Endothelial cell of umbilical vein (primary cell): Measurements from ENCODE around the gene EEFSEC. TPM values are rescaled to one million over a fixed set of nuclear protein-coding genes. Genes with fewer than 3 reads are reported as not detected.

Experiments
- BruUV-seq: library from RNA; stranded (reverse); fragments of 400-500 nt; replicated peaks from 2 replicates; lab custom pipeline; 2021; lab: Mats Ljungman, UMichigan
- CTCF ChIA-PET: fragments of 300-600, 350-600 bp; sonication (Branson Sonifier 250); formaldehyde crosslinking; loops from one replicate; lab custom pipeline; 2021; ENCODE audit warnings: antibody characterized with exemption, inconsistent platforms; lab: Charles Lee
- POLR2A ChIA-PET: fragments of 300-600, 350-600 bp; sonication (Branson Sonifier 250); formaldehyde crosslinking; loops from one replicate; lab custom pipeline; 2021; ENCODE audit warnings: antibody characterized with exemption, inconsistent platforms; lab: Charles Lee
- DNase-seq: peaks from one replicate; pipeline ENCODE4 v3.0.0-alpha.2; 2011; ENCODE audit warnings: low read depth, low spot score
- FAIRE-seq: peaks from 2 replicates; lab custom pipeline; 2011; peaks lifted over from hg19 to GRCh38; lab: Jason Lieb, UNC
- H2AFZ ChIP-seq: 2 replicates; pipeline ENCODE4 v1.6.0; 2012; ENCODE audit warnings: low read depth, low read length, control low read depth, inconsistent platforms
- H3K27ac ChIP-seq: 2 replicates; pipeline ENCODE4 v1.5.1; 2011; ENCODE audit warnings: low read depth, mild to moderate bottlenecking, control low read depth, low read length, moderate library complexity; ENCODE audit not compliant: insufficient read depth
- H3K27me3 ChIP-seq, 2 experiments: 2 replicates each; pipeline versions ENCODE4 v1.6.0 to v1.6.1; 2011; ENCODE audit warnings: low read length in 2 of 2, mixed read lengths in 1 of 2; ENCODE audit not compliant: control insufficient read depth in 2 of 2, insufficient read depth in 2 of 2
- H3K36me3 ChIP-seq, 2 experiments: 2 replicates in 1 of 2; 3 replicates in 1 of 2; pipeline ENCODE4 v1.5.1; 2011; ENCODE audit warnings: low read length in 2 of 2, mild to moderate bottlenecking in 1 of 2, moderate library complexity in 1 of 2; ENCODE audit not compliant: control insufficient read depth in 2 of 2, insufficient read depth in 2 of 2; ENCODE audit errors: extremely low read depth in 1 of 2
- H3K4me1 ChIP-seq: 3 replicates; pipeline ENCODE4 v1.5.1; 2011; ENCODE audit warnings: mild to moderate bottlenecking, low read length; ENCODE audit not compliant: control insufficient read depth, insufficient read depth; ENCODE audit errors: extremely low read depth
- H3K4me2 ChIP-seq: 2 replicates; pipeline ENCODE4 v1.6.1; 2011; ENCODE audit warnings: low read length, control low read depth, mixed read lengths; ENCODE audit not compliant: insufficient read depth
- H3K4me3 ChIP-seq, 3 experiments: fragments of 200-600 bp in 1 of 3; sonication (generic), shearing (Covaris generic) in 1 of 3; replicated peaks in 1 of 3; 2 replicates each; pipeline ENCODE4 v1.5.1; 2011 to 2016; ENCODE audit warnings: control low read depth in 3 of 3, low read length in 3 of 3, mild to moderate bottlenecking in 2 of 3, inconsistent platforms in 1 of 3, low read depth in 1 of 3, moderate library complexity in 1 of 3; ENCODE audit not compliant: insufficient read depth in 1 of 3
- H3K79me2 ChIP-seq: 2 replicates; pipeline ENCODE4 v1.6.0; 2012; ENCODE audit warnings: low read length, inconsistent platforms; ENCODE audit not compliant: control insufficient read depth, insufficient read depth
- H3K9ac ChIP-seq: replicated peaks from 2 replicates; pipeline ENCODE3; 2011; ENCODE audit warnings: low read length, control low read depth; ENCODE audit not compliant: insufficient read depth; ENCODE audit errors: extremely low read depth
- H3K9me1 ChIP-seq: replicated peaks from 3 replicates; pipeline ENCODE4 v1.6.0; 2011; ENCODE audit warnings: mild to moderate bottlenecking, low read length; ENCODE audit not compliant: control insufficient read depth, insufficient read depth; ENCODE audit errors: extremely low read depth
- H3K9me3 ChIP-seq: replicated peaks from 2 replicates; pipeline ENCODE4 v1.5.1; 2012; ENCODE audit warnings: low read length, inconsistent platforms; ENCODE audit not compliant: control insufficient read depth, insufficient read depth
- H4K20me1 ChIP-seq: replicated peaks from 2 replicates; pipeline ENCODE3; 2011; ENCODE audit warnings: mild to moderate bottlenecking, low read length; ENCODE audit not compliant: control insufficient read depth, insufficient read depth; ENCODE audit errors: extremely low read depth
- EZH2 ChIP-seq: IDR thresholded peaks from 2 replicates; pipeline ENCODE4 v1.6.1; 2012; ENCODE audit warnings: borderline replicate concordance, low read depth, mild to moderate bottlenecking, moderate library complexity, low read length, inconsistent platforms; ENCODE audit not compliant: severe bottlenecking
- FOS ChIP-seq: IDR thresholded peaks from 2 replicates; pipeline ENCODE4 v1.6.1; 2011; ENCODE audit warnings: mild to moderate bottlenecking, low read length, moderate library complexity, borderline replicate concordance; ENCODE audit not compliant: insufficient read depth
- GATA2 ChIP-seq: IDR thresholded peaks from 2 replicates; pipeline ENCODE4 v1.7.0; 2011; ENCODE audit warnings: low read depth, mild to moderate bottlenecking, moderate library complexity, mixed read lengths, low read length; ENCODE audit not compliant: insufficient read length, insufficient read depth
- JUN ChIP-seq: IDR thresholded peaks from 2 replicates; pipeline ENCODE4 v1.6.1; 2011; ENCODE audit warnings: borderline replicate concordance, low read depth; ENCODE audit not compliant: insufficient read length, insufficient read depth
- MYC ChIP-seq: IDR thresholded peaks from one replicate; pipeline ENCODE4 v1.6.1; 2011; ENCODE audit warnings: mild to moderate bottlenecking, low read depth, low read length
- POLR2A ChIP-seq: IDR thresholded peaks from 2 replicates; pipeline ENCODE4 v1.6.1; 2012; ENCODE audit warnings: low read depth, mild to moderate bottlenecking, control low read depth, low read length
- POLR2AphosphoS5 ChIP-seq: IDR thresholded peaks from 2 replicates; pipeline ENCODE4 v1.6.1; 2012; ENCODE audit warnings: low read depth, mild to moderate bottlenecking, control low read depth, low read length, moderate library complexity; ENCODE audit not compliant: insufficient read depth
- dilution Hi-C: fragments of 300-500 bp; cut with MboI; formaldehyde crosslinking; loops from one replicate; pipeline ENCODE4 v1.15.0; 2019; ENCODE audit warnings: low sequenced_read_pairs; ENCODE audit not compliant: extremely low pct_ligation_motif_present
- intact Hi-C: fragments of 100-400 bp; cut with micrococcal nuclease; formaldehyde crosslinking; loops from one replicate; pipeline ENCODE4 v1.10.0; 2022
- polyA plus RNA-seq, 4 experiments: library from polyadenylated mRNA; depleted of rRNA in 3 of 4; stranded (reverse) in 3 of 4; unstranded in 1 of 4; fragments of >200 nt; gene quantifications; 2 replicates each; pipeline versions ENCODE4 v1.2.1 to v1.2.3, GENCODE V29; 2011 to 2012; ENCODE audit warnings: missing spikeins in 1 of 4
- total RNA-seq: library from RNA; stranded (reverse); gene quantifications from 2 replicates; pipeline ENCODE4 v1.2.3, GENCODE V29; 2021
- TF ChIP-seq, protein P1 (sequence below): IDR thresholded peaks from 2 replicates; pipeline ENCODE4 v1.6.1; 2011; ENCODE audit not compliant: insufficient read depth, insufficient read length
- TF ChIP-seq, protein P2 (sequence below), 2 donors: IDR thresholded peaks; 1 replicate in 1 of 2; 2 replicates in 1 of 2; pipeline ENCODE4 v1.5.1; 2011; ENCODE audit warnings: low read length in 2 of 2, mild to moderate bottlenecking in 2 of 2, moderate library complexity in 2 of 2, control low read depth in 1 of 2, inconsistent platforms in 1 of 2, low read depth in 1 of 2; ENCODE audit not compliant: insufficient read depth in 1 of 2; ENCODE audit errors: extremely low read depth in 1 of 2

The EEFSEC gene
- total and polyA plus RNA-seq, 2 donors (not counting 3 experiments of a cell fraction or from before 2014, with no cell fraction given), result 13.1 to 14.5 TPM

DNA sequence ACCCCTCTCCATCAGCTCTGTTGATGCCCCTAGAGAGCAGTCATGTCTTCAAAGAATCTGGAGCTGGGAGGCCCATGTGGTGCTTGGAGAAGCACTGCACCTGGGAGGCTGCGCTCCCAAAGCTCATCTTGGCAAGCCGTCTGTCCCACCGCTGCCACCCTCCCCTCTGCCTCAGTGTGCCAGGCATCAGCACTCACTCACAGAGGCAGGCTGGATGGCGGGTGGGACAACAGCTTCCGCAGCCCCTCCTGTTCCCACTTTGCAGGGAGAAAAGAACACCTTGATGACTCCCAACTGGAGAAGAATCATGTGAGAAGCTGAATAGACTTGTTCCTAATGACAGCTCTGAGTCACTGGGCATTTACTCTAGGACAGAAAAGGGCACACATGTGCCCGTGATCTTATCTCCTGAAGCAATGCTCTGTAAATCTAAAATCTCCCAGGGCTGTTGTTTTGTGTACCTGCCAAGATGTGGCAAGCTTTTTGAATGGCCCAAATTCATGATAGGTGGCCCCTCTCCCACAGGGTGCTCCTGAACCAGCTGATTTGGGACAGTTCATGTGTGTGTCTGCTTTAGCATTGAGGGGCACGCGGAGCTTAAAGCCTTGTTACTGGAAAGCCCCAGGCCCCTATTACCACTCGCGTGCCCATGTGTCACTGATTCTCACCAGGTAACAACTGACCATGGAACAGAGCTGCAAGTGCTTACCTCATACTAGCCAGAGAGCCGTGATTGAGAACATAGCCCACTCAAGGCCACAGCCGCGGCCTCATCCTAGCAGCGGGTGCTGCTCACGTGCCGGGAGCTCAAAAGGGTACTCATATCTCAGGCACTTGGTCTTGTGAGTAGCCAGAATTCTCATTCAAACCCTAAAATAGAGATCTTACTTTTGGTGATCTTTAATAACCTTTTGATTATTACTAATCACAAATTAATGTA is 209.0 kb downstream of the EEFSEC start:
- Histone ChIP-seq H2AFZ (no peak overlapping the region), H3K4me2 (no peak overlapping the region), H3K27ac (no peak overlapping the region), H4K20me1 (no peaks in the 10 kb centered on the region), H3K27me3 (no peaks in the 10 kb centered on the region), H3K9me1 (no peaks in the 10 kb centered on the region), H3K79me2 (no peaks in the 10 kb centered on the region), H3K4me1 (peaks cover 10% of the 10 kb centered on the region), H3K36me3 (no peaks in the 10 kb centered on the region), H3K9me3 (no peaks in the 10 kb centered on the region), H3K9ac (no peak overlapping the region), H3K4me3 (no peak overlapping the region)
- POLR2A ChIA-PET, result no interaction called here
- no peak for DNase-seq
- no TSS peak for BruUV-seq
- TF ChIP-seq POLR2A (no peak), POLR2AphosphoS5 (no peak), GATA2 (no peak), FOS (no peak), MYC (no peak), EZH2 (no peak), JUN (no peak)
- TF ChIP-seq, protein P1, sequence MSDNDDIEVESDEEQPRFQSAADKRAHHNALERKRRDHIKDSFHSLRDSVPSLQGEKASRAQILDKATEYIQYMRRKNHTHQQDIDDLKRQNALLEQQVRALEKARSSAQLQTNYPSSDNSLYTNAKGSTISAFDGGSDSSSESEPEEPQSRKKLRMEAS, result no peak
- TF ChIP-seq, protein P2, sequence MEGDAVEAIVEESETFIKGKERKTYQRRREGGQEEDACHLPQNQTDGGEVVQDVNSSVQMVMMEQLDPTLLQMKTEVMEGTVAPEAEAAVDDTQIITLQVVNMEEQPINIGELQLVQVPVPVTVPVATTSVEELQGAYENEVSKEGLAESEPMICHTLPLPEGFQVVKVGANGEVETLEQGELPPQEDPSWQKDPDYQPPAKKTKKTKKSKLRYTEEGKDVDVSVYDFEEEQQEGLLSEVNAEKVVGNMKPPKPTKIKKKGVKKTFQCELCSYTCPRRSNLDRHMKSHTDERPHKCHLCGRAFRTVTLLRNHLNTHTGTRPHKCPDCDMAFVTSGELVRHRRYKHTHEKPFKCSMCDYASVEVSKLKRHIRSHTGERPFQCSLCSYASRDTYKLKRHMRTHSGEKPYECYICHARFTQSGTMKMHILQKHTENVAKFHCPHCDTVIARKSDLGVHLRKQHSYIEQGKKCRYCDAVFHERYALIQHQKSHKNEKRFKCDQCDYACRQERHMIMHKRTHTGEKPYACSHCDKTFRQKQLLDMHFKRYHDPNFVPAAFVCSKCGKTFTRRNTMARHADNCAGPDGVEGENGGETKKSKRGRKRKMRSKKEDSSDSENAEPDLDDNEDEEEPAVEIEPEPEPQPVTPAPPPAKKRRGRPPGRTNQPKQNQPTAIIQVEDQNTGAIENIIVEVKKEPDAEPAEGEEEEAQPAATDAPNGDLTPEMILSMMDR (IDR thresholded peaks at IDR 0.05; ENCODE audit: extremely low read depth in 1 of 2, insufficient read depth in 1 of 2, low read depth in 1 of 2, low read length in 2 of 2), result no peak
- dilution Hi-C loops (no loop called here), intact Hi-C loops (no loop called here)
- FAIRE-seq, result no peak
- CTCF ChIA-PET, result interaction anchor here (0.6 kb wide), 1 partner anchor 135 kb away, joined by 3 read pairs; no protein-coding TSS in a partner anchor
